ENCODE results near the gene SETD4. TPM values are rescaled to one million over a fixed set of nuclear protein-coding genes. Genes with fewer than 3 reads are reported as not detected.

SETD4 gene
- total and polyA plus RNA-seq, 4 donors: 22.8 to 38.4 (median 27.0) TPM

GRCh38 chr21:36098182-36098532, 37.8 kb upstream of the SETD4 start:
- WGBS (ENCODE audit: insufficient coverage): 90% methylated on average over 2 of the region's 2 CpGs
- Histone ChIP-seq H3K36me3 (ENCODE audit: control insufficient read depth, insufficient read depth, low read length) (no peaks in the 10 kb centered on the region), H3K9me3 (ENCODE audit: control insufficient read depth, insufficient read depth, low read length) (no peaks in the 10 kb centered on the region), H3K27ac (ENCODE audit: low read depth, low read length) (no peak overlapping the region), H3K4me3 (ENCODE audit: low read depth, low read length) (no peak overlapping the region), H3K27me3 (ENCODE audit: control insufficient read depth, insufficient read depth, low read length) (peaks cover 8% of the 10 kb centered on the region), H3K4me1 (ENCODE audit: control insufficient read depth, insufficient read depth, low read length) (no peaks in the 10 kb centered on the region)
- DNase-seq (ENCODE audit: low read depth in 4 of 6, low spot score in 6 of 6): no peak

GRCh38 chr21:36097427-36098181, 37.3 kb upstream of the SETD4 start:
- Histone ChIP-seq H3K27ac (ENCODE audit: low read depth, low read length) (no peak overlapping the region), H3K4me1 (ENCODE audit: control insufficient read depth, insufficient read depth, low read length) (no peaks in the 10 kb centered on the region), H3K36me3 (ENCODE audit: control insufficient read depth, insufficient read depth, low read length) (no peaks in the 10 kb centered on the region), H3K4me3 (ENCODE audit: low read depth, low read length) (no peak overlapping the region), H3K27me3 (ENCODE audit: control insufficient read depth, insufficient read depth, low read length) (peaks cover 8% of the 10 kb centered on the region), H3K9me3 (ENCODE audit: control insufficient read depth, insufficient read depth, low read length) (no peaks in the 10 kb centered on the region)
- WGBS (ENCODE audit: insufficient coverage): 88% methylated on average over 3 of the region's 8 CpGs
- DNase-seq (ENCODE audit: low read depth in 4 of 6, low spot score in 6 of 6): peak in 1 of 6 donors; percentile 31

GRCh38 chr21:36096398-36097290, 36.3 kb upstream of the SETD4 start:
- no peaks in the 10 kb centered on the region for H3K36me3 ChIP-seq (ENCODE audit: control insufficient read depth, insufficient read depth, low read length)

GRCh38 chr21:36093512-36093911, 33.2 kb upstream of the SETD4 start:
- no peak for DNase-seq (ENCODE audit: low read depth in 4 of 6, low spot score in 6 of 6)
- H3K27me3 ChIP-seq (ENCODE audit: control insufficient read depth, insufficient read depth, low read length): no peaks in the 10 kb centered on the region
- no peak overlapping the region for H3K27ac ChIP-seq (ENCODE audit: low read depth, low read length)
- H3K4me3 ChIP-seq (ENCODE audit: low read depth, low read length): no peak overlapping the region
- WGBS (ENCODE audit: insufficient coverage): 100% methylated on average over 1 of the region's 1 CpG
- H3K4me1 ChIP-seq (ENCODE audit: control insufficient read depth, insufficient read depth, low read length): no peaks in the 10 kb centered on the region
- no peaks in the 10 kb centered on the region for H3K9me3 ChIP-seq (ENCODE audit: control insufficient read depth, insufficient read depth, low read length)
- no peaks in the 10 kb centered on the region for H3K36me3 ChIP-seq (ENCODE audit: control insufficient read depth, insufficient read depth, low read length)

More at GRCh38 chr21:36096398-36097290, 36.3 kb upstream of the SETD4 start:
- no peak for DNase-seq (ENCODE audit: low read depth in 4 of 6, low spot score in 6 of 6)
- Histone ChIP-seq H3K27me3 (ENCODE audit: control insufficient read depth, insufficient read depth, low read length) (peaks cover 8% of the 10 kb centered on the region), H3K27ac (ENCODE audit: low read depth, low read length) (no peak overlapping the region), H3K9me3 (ENCODE audit: control insufficient read depth, insufficient read depth, low read length) (no peaks in the 10 kb centered on the region), H3K4me1 (ENCODE audit: control insufficient read depth, insufficient read depth, low read length) (no peaks in the 10 kb centered on the region), H3K4me3 (ENCODE audit: low read depth, low read length) (no peak overlapping the region)
- WGBS (ENCODE audit: insufficient coverage): 91% methylated on average over 1 of the region's 1 CpG

GRCh38 chr21:36092681-36093080, 32.4 kb upstream of the SETD4 start:
- peaks cover 4% of the 10 kb centered on the region for H3K4me1 ChIP-seq (ENCODE audit: control insufficient read depth, insufficient read depth, low read length)
- H3K27me3 ChIP-seq (ENCODE audit: control insufficient read depth, insufficient read depth, low read length): no peaks in the 10 kb centered on the region
- no peak overlapping the region for H3K27ac ChIP-seq (ENCODE audit: low read depth, low read length)
- H3K9me3 ChIP-seq (ENCODE audit: control insufficient read depth, insufficient read depth, low read length): no peaks in the 10 kb centered on the region
- no peak overlapping the region for H3K4me3 ChIP-seq (ENCODE audit: low read depth, low read length)
- DNase-seq (ENCODE audit: low read depth in 4 of 6, low spot score in 6 of 6): no peak
- no peaks in the 10 kb centered on the region for H3K36me3 ChIP-seq (ENCODE audit: control insufficient read depth, insufficient read depth, low read length)

GRCh38 chr21:36089946-36090345, 29.6 kb upstream of the SETD4 start:
- no peak overlapping the region for H3K27ac ChIP-seq (ENCODE audit: low read depth, low read length)
- H3K4me1 ChIP-seq (ENCODE audit: control insufficient read depth, insufficient read depth, low read length): peaks cover 10% of the 10 kb centered on the region
- WGBS (ENCODE audit: insufficient coverage): no CpG with 5 or more reads among the region's 3 CpGs

GRCh38 chr21:36087362-36088138, 27.2 kb upstream of the SETD4 start:
- peak in 4 of 6 donors; percentile 64 to 87 (median 79) for DNase-seq (ENCODE audit: low read depth in 4 of 6, low spot score in 6 of 6)

More at GRCh38 chr21:36089946-36090345, 29.6 kb upstream of the SETD4 start:
- no peak overlapping the region for H3K4me3 ChIP-seq (ENCODE audit: low read depth, low read length)
- no peaks in the 10 kb centered on the region for H3K36me3 ChIP-seq (ENCODE audit: control insufficient read depth, insufficient read depth, low read length)
- H3K27me3 ChIP-seq (ENCODE audit: control insufficient read depth, insufficient read depth, low read length): no peaks in the 10 kb centered on the region
- no peaks in the 10 kb centered on the region for H3K9me3 ChIP-seq (ENCODE audit: control insufficient read depth, insufficient read depth, low read length)
- DNase-seq (ENCODE audit: low read depth in 4 of 6, low spot score in 6 of 6): no peak

GRCh38 chr21:36082237-36082664, 21.9 kb upstream of the SETD4 start:
- H3K27me3 ChIP-seq (ENCODE audit: control insufficient read depth, insufficient read depth, low read length): no peaks in the 10 kb centered on the region
- no peak overlapping the region for H3K27ac ChIP-seq (ENCODE audit: low read depth, low read length)
- H3K36me3 ChIP-seq (ENCODE audit: control insufficient read depth, insufficient read depth, low read length): no peaks in the 10 kb centered on the region
- no peak for DNase-seq (ENCODE audit: low read depth in 4 of 6, low spot score in 6 of 6)
- no peak overlapping the region for H3K4me3 ChIP-seq (ENCODE audit: low read depth, low read length)
- H3K4me1 ChIP-seq (ENCODE audit: control insufficient read depth, insufficient read depth, low read length): peaks cover 1% of the 10 kb centered on the region
- no peaks in the 10 kb centered on the region for H3K9me3 ChIP-seq (ENCODE audit: control insufficient read depth, insufficient read depth, low read length)
- no CpG with 5 or more reads among the region's 3 CpGs for WGBS (ENCODE audit: insufficient coverage)

More at GRCh38 chr21:36087362-36088138, 27.2 kb upstream of the SETD4 start:
- peaks cover 10% of the 10 kb centered on the region for H3K4me1 ChIP-seq (ENCODE audit: control insufficient read depth, insufficient read depth, low read length)
- H3K27me3 ChIP-seq (ENCODE audit: control insufficient read depth, insufficient read depth, low read length): no peaks in the 10 kb centered on the region
- no peaks in the 10 kb centered on the region for H3K9me3 ChIP-seq (ENCODE audit: control insufficient read depth, insufficient read depth, low read length)
- WGBS (ENCODE audit: insufficient coverage): 47% methylated on average over 3 of the region's 6 CpGs
- H3K36me3 ChIP-seq (ENCODE audit: control insufficient read depth, insufficient read depth, low read length): no peaks in the 10 kb centered on the region
- no peak overlapping the region for H3K4me3 ChIP-seq (ENCODE audit: low read depth, low read length)
- peak overlapping the region; percentile 75 for H3K27ac ChIP-seq (ENCODE audit: low read depth, low read length)

- Histone ChIP-seq H3K36me3 (ENCODE audit: control insufficient read depth, insufficient read depth, low read length) (no peaks in the 10 kb centered on the region), H3K9me3 (ENCODE audit: control insufficient read depth, insufficient read depth, low read length) (no peaks in the 10 kb centered on the region), H3K4me3 (ENCODE audit: low read depth, low read length) (no peak overlapping the region), H3K27ac (ENCODE audit: low read depth, low read length) (no peak overlapping the region), H3K4me1 (ENCODE audit: control insufficient read depth, insufficient read depth, low read length) (peaks cover 2% of the 10 kb centered on the region), H3K27me3 (ENCODE audit: control insufficient read depth, insufficient read depth, low read length) (no peaks in the 10 kb centered on the region)
- 100% methylated on average over 1 of the region's 1 CpG for WGBS (ENCODE audit: insufficient coverage)
- no peak for DNase-seq (ENCODE audit: low read depth in 4 of 6, low spot score in 6 of 6)
Observed at GRCh38 chr21:36080386-36080785, 20.1 kb upstream of the SETD4 start.
